Kidney epithelial cell (primary cell): ENCODE measurements around the gene ME3. TPM values are rescaled to one million over a fixed set of nuclear protein-coding genes. Genes with fewer than 3 reads are reported as not detected.
"Not testable (repeated sequence)": the region's sequence is repeated elsewhere in the genome, so short reads cannot be mapped to it uniquely, and the experiment has no call there.

Source experiments
- DNase-seq: peaks from one replicate; pipeline ENCODE4 v3.0.0-alpha.2; 2010; ENCODE audit warnings: low read depth
- H3K27me3 ChIP-seq: 2 replicates; pipeline ENCODE4 v1.6.0; 2011; ENCODE audit warnings: low read length; ENCODE audit not compliant: control insufficient read depth, insufficient read depth
- H3K36me3 ChIP-seq: 2 replicates; pipeline ENCODE4 v1.5.1; 2011; ENCODE audit warnings: low read length; ENCODE audit not compliant: control insufficient read depth, insufficient read depth
- H3K4me3 ChIP-seq: 2 replicates; pipeline ENCODE4 v1.5.1; 2011; ENCODE audit warnings: low read depth, mild to moderate bottlenecking, control low read depth, low read length
- CTCF ChIP-seq: IDR thresholded peaks from 2 replicates; pipeline ENCODE4 v1.5.1; 2011; ENCODE audit warnings: mild to moderate bottlenecking, moderate library complexity, low read length, control low read depth, inconsistent platforms; ENCODE audit not compliant: insufficient read depth, poor library complexity, severe bottlenecking
- total RNA-seq: library from RNA; depleted of rRNA; stranded (reverse); fragments of >200 nt; gene quantifications from 2 replicates; pipeline ENCODE4 v1.2.3, GENCODE V29; 2015

ME3 gene
- total RNA-seq, 1 donor from 2014 or later = 35.7 TPM

DNA sequence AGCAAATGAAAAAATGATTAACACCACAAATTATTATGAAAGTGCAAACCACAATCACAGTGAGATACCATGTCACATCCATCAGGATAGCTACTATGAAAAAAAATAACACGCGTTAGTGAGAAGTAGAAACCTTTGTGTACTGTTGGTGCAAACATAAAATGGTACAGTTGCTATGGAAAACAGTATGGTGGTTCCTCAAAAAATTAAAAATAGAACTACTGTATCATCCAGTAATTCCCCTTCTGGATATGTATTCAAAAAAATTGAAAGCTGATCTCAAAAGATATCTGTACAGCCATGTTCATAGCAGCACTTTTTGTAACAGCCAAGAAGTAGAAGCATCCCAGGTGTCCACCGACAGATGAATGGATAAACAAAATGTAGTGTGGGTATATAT is 254.3 kb downstream of the ME3 start:
- no peak for TF ChIP-seq CTCF
- H3K4me3 ChIP-seq = no peak overlapping the region
- H3K36me3 ChIP-seq = no peaks in the 10 kb centered on the region
- H3K27me3 ChIP-seq = no peaks in the 10 kb centered on the region
- DNase-seq = no peak

DNA sequence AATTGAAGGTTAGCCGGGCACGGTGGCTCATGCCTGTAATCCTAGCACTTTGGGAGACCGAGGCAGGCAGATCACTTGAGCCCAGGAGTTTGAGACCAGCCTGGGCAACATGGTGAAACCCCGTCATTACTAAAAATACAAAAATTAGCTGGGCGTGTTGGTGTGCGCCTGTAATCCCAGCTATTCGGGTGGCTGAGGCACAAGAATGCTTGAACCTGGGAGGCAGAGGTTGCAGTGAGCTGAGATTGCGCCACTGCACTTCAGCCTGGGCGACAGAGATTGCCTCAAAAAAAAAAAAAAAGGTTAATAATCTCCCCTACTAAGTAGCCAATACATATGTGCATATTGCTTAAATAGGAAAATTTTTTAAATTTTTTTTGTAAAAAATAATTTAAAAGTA is 255.5 kb downstream of the ME3 start:
- not testable (repeated sequence) for H3K27me3 ChIP-seq, H3K36me3 ChIP-seq, DNase-seq, H3K4me3 ChIP-seq

GRCh38 chr11:86416494-86416893 is 255.9 kb downstream of the ME3 start:
- H3K36me3 ChIP-seq = no peaks in the 10 kb centered on the region
- H3K27me3 ChIP-seq = no peaks in the 10 kb centered on the region
- no peak for TF ChIP-seq CTCF
- H3K4me3 ChIP-seq = no peak overlapping the region
- DNase-seq = no peak

DNA sequence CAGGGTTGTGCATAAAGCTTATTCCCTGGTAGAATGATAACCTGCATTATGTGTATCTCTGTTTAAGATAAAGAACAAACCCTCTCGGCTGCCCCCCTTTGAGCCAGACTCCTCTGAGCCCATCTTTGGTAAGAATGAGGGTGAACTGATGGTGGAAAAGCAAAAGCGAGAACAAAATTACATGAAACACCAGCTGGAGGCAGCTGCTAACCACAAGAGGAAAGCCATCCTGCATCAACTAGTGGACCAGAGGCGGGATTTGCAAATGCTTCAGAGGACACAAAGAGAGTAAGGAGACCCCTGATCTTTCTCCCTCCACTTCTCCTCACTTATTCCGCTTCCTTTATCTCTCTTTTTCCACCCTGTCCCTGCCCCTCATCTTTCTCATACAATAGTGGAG is 257.4 kb downstream of the ME3 start:
- no peak for TF ChIP-seq CTCF
- H3K36me3 ChIP-seq = no peaks in the 10 kb centered on the region
- no peak for DNase-seq
- no peak overlapping the region for H3K4me3 ChIP-seq
- H3K27me3 ChIP-seq = no peaks in the 10 kb centered on the region

- H3K4me3 ChIP-seq = no peak overlapping the region
- no peak for DNase-seq
- no peaks in the 10 kb centered on the region for H3K36me3 ChIP-seq
- no peak for TF ChIP-seq CTCF
- H3K27me3 ChIP-seq = no peaks in the 10 kb centered on the region
Observed at GRCh38 chr11:86414032-86414431, 258.4 kb downstream of the ME3 start.

GRCh38 chr11:86408845-86409244 is 263.6 kb downstream of the ME3 start:
- Histone ChIP-seq H3K36me3 (no peaks in the 10 kb centered on the region), H3K27me3 (no peaks in the 10 kb centered on the region), H3K4me3 (no peak overlapping the region)
- peak; percentile 42 for TF ChIP-seq CTCF
- DNase-seq = no peak
